Activated CD8-positive, alpha-beta memory T cell treated with anti-CD3 and anti-CD28 coated beads for 4 hours (primary cell): ENCODE measurements around the gene MT1X.
"Not testable (repeated sequence)": the region's sequence is repeated elsewhere in the genome, so short reads cannot be mapped to it uniquely, and the experiment has no call there.

Experiments used
- DNase-seq, 2 donors: peaks; one replicate each; pipeline ENCODE4 v3.0.0-alpha.2; 2020; ENCODE audit warnings: low read depth in 2 of 2

The MT1X gene

DNA sequence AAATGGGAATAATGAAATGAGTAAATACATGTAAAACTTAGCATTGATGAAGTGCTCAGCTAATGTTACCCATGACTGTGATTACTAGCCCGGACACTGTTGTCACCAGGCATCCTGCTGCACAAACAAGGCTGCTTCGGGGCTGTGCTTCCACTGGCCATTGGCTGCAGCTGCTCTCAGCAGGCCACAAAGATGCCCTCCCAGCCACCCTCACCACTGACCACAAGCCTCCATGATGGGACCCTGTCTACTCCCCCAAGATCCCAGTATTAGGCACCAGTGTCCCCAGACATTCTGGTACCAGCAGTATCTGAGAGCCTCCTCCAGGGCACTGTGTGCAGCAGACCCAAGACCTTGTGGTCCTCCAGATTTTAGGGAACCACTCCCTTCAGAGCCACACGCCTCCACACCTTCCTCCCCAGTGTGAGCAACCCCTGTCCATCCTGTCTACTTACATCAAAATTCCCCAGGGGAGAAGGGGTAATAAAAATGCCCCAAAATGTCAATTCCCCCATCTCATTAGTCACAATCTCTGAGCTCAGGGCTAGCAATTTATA lies 28.0 kb downstream of the MT1X start:
- DNase-seq = no peak

GRCh38 chr16:56711862-56712261 lies 29.6 kb downstream of the MT1X start:
- DNase-seq = no peak

- DNase-seq = no peak
Measured at GRCh38 chr16:56713794-56714193, 31.5 kb downstream of the MT1X start.

- DNase-seq = no peak
Measured at GRCh38 chr16:56715126-56715525, 32.9 kb downstream of the MT1X start.

GRCh38 chr16:56716761-56717160 lies 34.5 kb downstream of the MT1X start:
- no peak for DNase-seq

- not testable (repeated sequence) for DNase-seq
Measured at GRCh38 chr16:56717532-56717931, 35.3 kb downstream of the MT1X start.

GRCh38 chr16:56722200-56722842 lies 40.1 kb downstream of the MT1X start:
- no peak for DNase-seq

DNA sequence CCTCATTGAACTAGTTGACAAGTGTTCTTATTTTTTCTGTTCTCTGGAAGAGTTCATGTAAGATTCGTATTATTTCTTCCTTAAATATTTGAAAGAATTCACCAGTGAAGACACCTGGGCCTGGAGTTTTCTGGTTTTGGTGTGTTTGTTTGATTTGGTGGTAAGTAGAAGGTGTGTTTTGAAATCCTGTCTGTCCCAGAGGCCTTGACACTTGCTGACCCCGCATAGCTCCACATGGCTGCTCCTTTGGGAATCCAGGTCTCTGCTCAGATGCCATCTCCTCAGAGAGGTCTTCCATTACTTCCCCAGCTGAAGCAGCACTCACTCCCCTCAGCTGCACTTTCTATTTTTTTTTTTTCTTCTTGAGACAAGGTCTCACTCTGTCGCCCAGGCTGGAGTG lies 41.9 kb downstream of the MT1X start:
- no peak for DNase-seq

DNA sequence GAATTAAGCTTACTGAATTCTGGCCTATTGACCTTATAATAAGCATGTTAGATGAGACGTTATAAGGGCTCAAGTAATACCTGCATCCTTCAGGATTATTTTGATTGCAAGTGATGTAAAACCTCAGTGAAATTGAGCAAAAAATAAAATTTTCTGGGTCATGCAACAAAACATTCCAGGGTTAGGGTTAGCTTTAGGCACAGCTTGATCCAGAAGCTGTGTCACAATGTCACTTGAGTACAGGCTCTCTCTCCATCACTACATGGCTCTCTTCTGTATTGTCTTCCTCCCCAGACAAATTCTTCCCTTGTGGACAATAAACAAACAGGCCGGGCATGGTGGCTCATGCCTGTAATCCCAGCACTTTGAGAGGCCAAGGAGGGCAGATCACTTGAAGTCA lies 44.0 kb downstream of the MT1X start:
- DNase-seq = no peak

- DNase-seq = no peak
Measured at GRCh38 chr16:56726926-56727325, 44.7 kb downstream of the MT1X start.

DNA sequence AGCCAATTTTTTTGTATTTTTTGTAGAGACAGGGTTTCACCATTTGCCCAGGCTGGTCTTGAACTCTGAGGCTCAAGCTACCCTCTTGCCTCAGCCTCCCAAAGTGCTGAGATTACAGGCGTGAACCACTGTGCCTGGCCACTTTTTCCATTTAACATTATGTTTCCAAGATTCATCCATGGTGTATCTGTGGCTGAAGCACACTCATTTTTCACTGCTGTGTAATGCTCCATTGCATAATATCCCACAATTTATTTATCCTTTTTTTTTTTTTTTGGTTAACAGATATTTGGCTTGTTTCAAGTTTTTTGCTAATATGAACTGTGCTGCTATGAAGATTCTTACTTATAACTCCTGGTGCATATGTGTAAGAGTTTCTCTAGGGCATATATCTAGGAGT lies 45.8 kb downstream of the MT1X start:
- no peak for DNase-seq

DNA sequence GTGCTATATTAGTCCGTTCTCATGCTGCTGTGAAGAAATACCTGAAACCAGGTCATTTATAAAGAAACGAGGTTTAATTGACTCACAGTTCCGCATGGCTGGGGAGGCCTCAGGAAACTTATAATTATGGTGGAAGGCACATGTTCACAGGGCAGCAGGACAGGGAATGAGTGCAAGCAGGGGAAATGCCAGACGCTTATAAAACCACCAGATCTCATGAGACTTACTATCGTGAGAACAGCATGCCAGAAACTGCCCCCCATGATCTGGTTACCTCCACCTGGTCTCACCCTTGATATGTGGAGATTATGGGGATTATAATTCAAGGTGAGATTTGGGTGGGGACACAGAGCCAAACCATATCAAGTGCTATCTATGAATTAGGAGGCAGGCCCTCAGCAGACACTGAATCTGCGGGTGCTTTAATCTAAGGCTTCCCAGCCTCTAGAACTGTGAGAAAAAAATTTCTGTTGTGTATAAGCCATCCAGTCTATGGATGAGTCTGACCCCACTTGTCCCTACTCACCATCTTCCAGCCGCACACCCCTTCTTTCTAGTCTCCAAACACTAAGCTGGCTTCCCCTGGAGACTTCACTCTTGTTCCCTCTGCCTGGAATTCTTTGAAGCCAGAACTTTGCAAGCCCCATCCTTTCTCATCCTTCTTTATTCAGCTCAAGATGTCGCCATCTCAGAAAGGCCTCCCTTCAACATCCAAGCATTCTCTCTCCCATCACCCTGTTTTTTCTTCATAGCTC lies 46.9 kb downstream of the MT1X start:
- DNase-seq = no peak

- DNase-seq = peak; percentile 67 to 81
Measured at GRCh38 chr16:56729735-56730662, 47.7 kb downstream of the MT1X start, which contains the start of gene NUP93. Gene NUP93, plus strand, starts transcription at chr16:56730129. Its CDS starts 18,119 bp downstream, at chr16:56748248.

- no peak for DNase-seq
Measured at GRCh38 chr16:56732366-56732765, 50.1 kb downstream of the MT1X start.

GRCh38 chr16:56732832-56733231 lies 50.6 kb downstream of the MT1X start:
- DNase-seq = no peak
